Stimulated activated CD4-positive, alpha-beta T cell treated with anti-CD3 and anti-CD28 coated beads, Interleukin-4, amount 100 ng/mL, for 48 hours (primary cell): ENCODE data around the gene ETHE1.

Source experiments
- DNase-seq, 2 donors: peaks; one replicate each; pipeline ENCODE4 v3.0.0-alpha.2; 2020; ENCODE audit warnings: low read depth in 2 of 2

Gene ETHE1

DNA sequence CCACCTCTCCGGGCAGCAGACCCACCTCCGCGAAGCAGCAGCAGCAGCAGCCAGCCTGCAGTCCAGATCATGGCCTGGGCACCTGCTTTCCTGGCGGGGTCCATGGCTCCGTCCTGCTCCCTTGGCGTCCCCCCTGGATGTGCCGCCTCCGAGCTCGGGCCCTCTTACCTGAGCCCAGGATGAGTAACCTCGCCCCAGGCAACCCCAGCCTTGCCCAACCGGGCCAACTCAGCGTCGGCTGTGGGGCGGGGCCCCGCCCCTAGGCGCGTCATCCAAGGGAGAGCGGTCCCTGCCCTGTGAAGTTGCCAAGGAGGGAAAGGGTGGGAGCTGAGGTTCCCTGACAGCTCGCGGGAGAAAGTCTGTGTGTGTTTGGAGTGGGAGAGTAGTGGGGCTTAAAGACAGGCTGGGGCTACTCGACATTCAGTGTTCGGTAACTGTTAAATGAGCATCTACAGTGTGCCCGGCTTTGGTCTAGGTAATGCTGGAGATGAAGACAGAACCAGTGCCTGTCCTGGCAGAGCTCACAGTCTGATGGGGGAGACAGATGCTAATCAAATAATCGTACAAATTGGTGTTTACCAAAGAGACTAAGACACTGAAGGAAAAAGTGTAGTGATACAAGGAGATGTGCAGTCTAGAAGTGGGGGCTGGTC, 61.4 kb downstream of the ETHE1 start, which contains the start of gene LYPD3:
Gene LYPD3, minus strand, starts transcription at position 141 of the 653 bp plus-strand sequence. Its CDS starts 37 bp downstream, at position 104.
- no peak for DNase-seq

DNA sequence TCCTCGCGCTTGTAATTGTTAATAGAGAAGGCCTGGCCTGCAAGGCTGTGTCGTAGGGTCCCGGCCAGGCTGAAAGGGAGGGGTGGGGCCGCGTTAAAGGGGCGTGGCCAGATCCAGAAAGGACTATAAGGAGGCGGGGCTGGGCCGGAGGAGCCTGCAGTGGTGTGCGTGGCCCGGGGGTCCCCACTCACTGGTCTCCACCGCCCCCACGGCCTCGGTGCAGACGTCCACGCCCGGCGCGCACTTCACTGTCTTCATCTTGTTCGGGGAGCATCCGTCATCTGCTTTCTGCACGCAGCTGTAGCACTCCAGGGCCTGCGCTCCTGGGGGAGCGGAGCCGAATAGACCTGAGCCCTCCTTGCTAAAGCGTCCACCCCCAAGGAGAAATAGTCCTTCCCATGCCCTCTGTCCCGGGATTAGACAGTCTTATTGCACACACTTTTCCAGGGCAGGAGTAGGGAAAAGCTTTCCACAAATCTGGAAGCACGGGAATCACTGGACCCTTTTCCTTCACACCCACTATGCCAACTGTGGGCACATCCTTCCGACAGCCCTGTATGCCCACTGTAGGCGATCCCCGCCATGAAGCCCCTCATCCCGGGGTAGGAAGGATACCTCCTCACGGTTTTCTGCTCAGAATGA, 62.7 kb downstream of the ETHE1 start:
- peak; percentile 59 to 68 for DNase-seq

DNA sequence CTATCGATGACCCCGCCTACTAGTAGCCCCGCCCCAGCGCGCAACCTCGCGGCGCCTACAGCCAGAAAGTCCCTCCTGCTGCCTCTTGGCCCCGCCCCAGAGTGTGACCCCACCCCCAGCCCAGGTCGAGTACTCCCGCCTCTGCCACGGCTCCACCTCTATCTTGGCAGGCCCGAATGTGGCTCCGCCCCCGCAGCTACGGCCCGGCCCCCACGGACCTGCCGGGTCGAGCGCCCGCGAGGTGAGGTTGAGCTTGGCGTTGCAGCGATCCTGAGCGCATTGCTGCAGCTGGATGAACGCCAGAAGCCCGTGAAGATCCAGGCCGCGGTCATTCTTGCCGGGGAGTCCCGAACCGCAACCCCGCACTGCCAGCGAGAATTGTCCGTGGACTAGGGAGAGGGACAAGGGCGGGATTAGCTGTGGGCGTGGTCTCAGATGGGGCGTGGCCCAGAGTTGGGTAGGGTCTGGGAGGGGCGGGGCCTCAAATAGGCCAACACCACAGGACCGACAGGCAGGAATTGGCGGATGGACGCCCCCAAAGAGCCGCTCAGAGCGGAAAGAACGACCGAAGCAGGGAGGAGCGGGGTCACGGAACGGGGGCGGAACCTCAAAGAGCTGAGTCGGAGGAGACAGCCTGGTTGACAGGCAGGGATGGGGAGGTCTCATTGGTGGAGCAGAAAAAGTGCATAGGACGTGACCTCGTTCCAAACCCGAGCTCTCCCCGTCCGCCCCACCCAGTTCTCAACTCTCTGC, 63.4 kb downstream of the ETHE1 start:
- peak; percentile 99 to 100 for DNase-seq

DNA sequence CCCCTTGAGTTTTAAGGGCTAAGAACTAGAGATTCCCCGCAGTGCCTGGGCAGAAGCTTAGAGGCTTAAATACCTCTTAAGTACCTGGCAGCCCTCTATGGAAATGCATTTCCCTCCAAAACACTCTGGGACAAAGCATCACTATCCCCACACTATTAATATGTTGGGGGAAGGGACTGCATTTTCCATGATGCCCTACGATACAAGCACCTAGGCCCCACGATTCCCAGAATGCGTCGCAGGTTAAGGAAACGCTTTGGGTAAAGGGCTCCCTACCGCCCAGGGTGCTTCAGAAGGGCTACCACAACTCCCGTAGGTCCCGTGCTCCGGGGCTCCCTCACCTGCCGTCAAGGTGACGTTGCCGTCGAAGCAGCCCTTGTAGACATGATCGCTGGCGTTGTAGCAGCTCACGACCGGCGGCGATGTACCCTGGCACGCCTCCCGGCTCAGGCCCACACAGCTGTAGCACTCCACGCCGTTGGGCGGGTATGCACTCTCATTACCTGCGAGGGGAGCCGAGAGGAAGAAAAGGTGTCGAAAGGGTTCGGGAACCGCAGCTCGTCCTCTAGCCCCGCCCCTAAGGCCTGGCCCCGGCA, 64.1 kb downstream of the ETHE1 start:
- DNase-seq = no peak

DNA sequence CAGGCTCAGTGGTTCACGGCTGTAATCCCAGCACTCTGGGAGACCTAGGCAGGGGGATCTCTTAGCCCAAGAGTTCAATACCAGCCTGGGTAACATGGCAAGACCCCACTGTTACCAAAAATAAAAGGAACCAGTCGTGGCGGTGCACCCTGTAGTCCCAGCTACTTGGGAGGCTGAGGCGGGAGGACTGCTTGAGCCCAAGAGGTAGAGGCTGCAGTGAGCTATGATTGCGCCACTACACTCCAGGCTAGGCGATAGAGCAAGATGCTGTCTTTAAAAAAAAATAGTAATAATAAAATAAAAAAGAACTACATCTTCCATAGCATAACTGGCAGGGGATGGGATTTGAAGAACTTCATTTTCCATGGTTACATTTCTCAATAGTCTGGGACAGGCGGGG, 64.6 kb downstream of the ETHE1 start:
- no peak for DNase-seq

DNA sequence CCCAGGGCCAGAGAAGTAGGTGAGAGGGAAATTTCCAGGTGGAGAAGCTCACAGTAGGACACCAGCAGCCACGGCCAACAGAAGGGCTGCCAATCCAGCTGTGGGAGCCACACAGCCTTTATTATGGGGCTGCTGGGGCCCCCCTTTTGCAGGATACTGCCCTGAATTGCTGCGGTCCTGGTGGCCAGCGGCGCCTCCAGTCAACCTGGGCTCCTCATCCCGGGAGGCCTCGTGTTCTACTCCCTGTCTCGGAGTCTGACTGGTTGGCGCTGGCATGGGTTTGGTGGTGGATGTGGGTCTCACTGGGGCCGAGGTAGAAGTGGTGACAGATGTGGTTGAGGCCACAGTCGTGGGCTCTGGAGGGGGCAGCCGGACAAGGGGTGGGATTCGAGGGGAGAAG, 65.7 kb downstream of the ETHE1 start:
- DNase-seq = no peak

DNA sequence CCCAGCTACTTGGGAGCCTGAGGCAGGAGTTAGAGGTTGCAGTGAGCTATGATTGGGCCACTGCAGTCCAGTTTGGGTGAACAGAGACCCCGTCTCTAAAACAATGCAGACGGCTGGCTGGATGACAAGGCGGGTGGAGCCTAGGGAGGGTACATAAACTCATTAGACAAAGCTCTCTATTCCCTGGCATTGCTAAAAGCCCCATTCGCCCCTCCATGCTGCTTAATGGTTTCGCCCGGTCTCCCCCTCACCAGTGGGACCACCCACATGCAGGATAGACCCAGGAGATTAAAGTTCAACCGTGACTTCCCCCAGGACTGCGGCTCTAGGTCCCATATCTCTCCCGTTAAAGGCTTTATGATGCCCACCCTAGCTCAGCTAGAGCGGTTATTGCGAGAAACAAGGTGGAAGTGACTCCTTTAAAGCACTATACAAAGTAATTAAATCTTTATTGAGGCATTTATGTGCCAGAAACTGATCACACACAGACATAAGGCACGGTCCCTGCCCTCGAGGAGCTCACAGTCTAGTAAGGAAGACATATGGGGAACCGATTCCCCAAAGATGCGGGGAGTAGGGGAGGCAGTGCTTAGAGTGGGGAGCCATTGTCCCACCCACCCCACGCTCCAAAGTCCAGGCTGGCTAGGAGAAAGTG, 66.5 kb downstream of the ETHE1 start:
- DNase-seq = no peak

DNA sequence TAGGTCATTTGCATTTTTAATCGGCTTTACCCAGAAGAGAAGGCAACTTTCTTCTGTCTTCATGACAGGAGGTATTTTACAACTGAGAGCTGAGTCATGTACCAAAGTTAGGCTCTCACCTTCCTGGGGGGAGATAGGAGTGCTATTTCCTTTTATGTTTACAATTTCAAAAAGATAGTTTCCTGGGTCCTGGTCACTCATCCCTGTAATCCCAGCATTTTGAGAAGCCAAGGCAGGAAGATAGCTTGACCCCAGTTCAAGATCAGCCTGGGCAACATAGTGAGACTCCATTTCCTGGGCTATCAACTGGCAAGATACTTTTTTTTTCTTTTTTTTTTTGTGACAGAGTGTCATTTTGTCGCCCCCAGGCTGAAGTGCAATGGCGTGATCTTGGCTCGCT, 69.2 kb downstream of the ETHE1 start:
- DNase-seq = no peak
